Measurements from ENCODE around the gene CANT1. TPM values are rescaled to one million over a fixed set of nuclear protein-coding genes. Genes with fewer than 3 reads are reported as not detected.

The CANT1 gene
- total RNA-seq, 4 donors from 2014 or later = 11.2 to 30.1 (median 21.6) TPM

- no peak overlapping the region for H3K27ac ChIP-seq
- H3K9me3 ChIP-seq = no peaks in the 10 kb centered on the region
- peaks cover 0 to 26% (median 4%) of the 10 kb centered on the region in 3 donors for H3K4me1 ChIP-seq
- H3K4me3 ChIP-seq = no peak overlapping the region
- no peaks in the 10 kb centered on the region for H3K36me3 ChIP-seq
- 56% methylated on average over 5 of the region's 12 CpGs; no CpG with 5 or more reads in 1 of the 2 donors for WGBS, 2 donors (ENCODE audit: low coverage in 1 of 2)
- no peak for ATAC-seq
- TF ChIP-seq CTCF (IDR thresholded peaks at IDR 0.05) = no peak
- TF ChIP-seq POLR2A (IDR thresholded peaks at IDR 0.05) = no peak
- TF ChIP-seq EP300 (IDR thresholded peaks at IDR 0.05) = no peak
- TF ChIP-seq POLR2AphosphoS5 (IDR thresholded peaks at IDR 0.05) = no peak
- H3K27me3 ChIP-seq = no peaks in the 10 kb centered on the region
These were observed 52.4 kb downstream of the CANT1 start for GRCh38 chr17:78957128-78957527.

- H3K9me3 ChIP-seq = peaks cover 0 to 2% (median 0%) of the 10 kb centered on the region in 3 donors
- H3K4me3 ChIP-seq = no peak overlapping the region
- H3K36me3 ChIP-seq = no peaks in the 10 kb centered on the region
- WGBS, 2 donors (ENCODE audit: low coverage in 1 of 2) = 91 to 100% methylated on average over 5 to 9 of the region's 11 CpGs
- H3K4me1 ChIP-seq = peaks cover 0 to 30% (median 4%) of the 10 kb centered on the region in 3 donors
- no peak for ATAC-seq
- H3K27me3 ChIP-seq = no peaks in the 10 kb centered on the region
- TF ChIP-seq CTCF (IDR thresholded peaks at IDR 0.05) (no peak), POLR2A (IDR thresholded peaks at IDR 0.05) (no peak), EP300 (IDR thresholded peaks at IDR 0.05) (no peak), POLR2AphosphoS5 (IDR thresholded peaks at IDR 0.05) (no peak)
- H3K27ac ChIP-seq = no peak overlapping the region
These were observed 53.3 kb downstream of the CANT1 start for GRCh38 chr17:78956254-78956653.

GRCh38 chr17:78954684-78955083, 54.9 kb downstream of the CANT1 start:
- WGBS, 2 donors (ENCODE audit: low coverage in 1 of 2) = 100% methylated on average over 1 of the region's 14 CpGs; no CpG with 5 or more reads in 1 of the 2 donors
- ATAC-seq = no peak
- Histone ChIP-seq H3K4me1 (peaks cover 0 to 26% (median 4%) of the 10 kb centered on the region in 3 donors), H3K27ac (no peak overlapping the region), H3K27me3 (no peaks in the 10 kb centered on the region), H3K36me3 (no peaks in the 10 kb centered on the region), H3K9me3 (peaks cover 0 to 18% (median 0%) of the 10 kb centered on the region in 3 donors), H3K4me3 (no peak overlapping the region)
- TF ChIP-seq EP300 (IDR thresholded peaks at IDR 0.05) = no peak
- TF ChIP-seq POLR2A (IDR thresholded peaks at IDR 0.05) = no peak
- TF ChIP-seq CTCF (IDR thresholded peaks at IDR 0.05) = no peak
- no peak for TF ChIP-seq POLR2AphosphoS5 (IDR thresholded peaks at IDR 0.05)

GRCh38 chr17:78953356-78954350, 55.9 kb downstream of the CANT1 start:
- 60 to 69% methylated on average over 7 to 14 of the region's 29 CpGs for WGBS, 2 donors (ENCODE audit: low coverage in 1 of 2)
- H3K4me1 ChIP-seq = peaks cover 0 to 26% (median 4%) of the 10 kb centered on the region in 3 donors
- no peaks in the 10 kb centered on the region for H3K36me3 ChIP-seq
- ATAC-seq = peak; percentile 19
- no peak for TF ChIP-seq POLR2AphosphoS5 (IDR thresholded peaks at IDR 0.05)
- no peak for TF ChIP-seq CTCF (IDR thresholded peaks at IDR 0.05)
- no peak for TF ChIP-seq POLR2A (IDR thresholded peaks at IDR 0.05)
- no peak for TF ChIP-seq EP300 (IDR thresholded peaks at IDR 0.05)
- H3K27ac ChIP-seq = no peak overlapping the region
- no peak overlapping the region for H3K4me3 ChIP-seq
- no peaks in the 10 kb centered on the region for H3K27me3 ChIP-seq
- H3K9me3 ChIP-seq = peaks cover 0 to 18% (median 0%) of the 10 kb centered on the region in 3 donors
